ENCODE measurements around the gene OTUB1.
"Not testable (repeated sequence)": the region's sequence is repeated elsewhere in the genome, so short reads cannot be mapped to it uniquely, and the experiment has no call there.

OTUB1 gene, protein sequence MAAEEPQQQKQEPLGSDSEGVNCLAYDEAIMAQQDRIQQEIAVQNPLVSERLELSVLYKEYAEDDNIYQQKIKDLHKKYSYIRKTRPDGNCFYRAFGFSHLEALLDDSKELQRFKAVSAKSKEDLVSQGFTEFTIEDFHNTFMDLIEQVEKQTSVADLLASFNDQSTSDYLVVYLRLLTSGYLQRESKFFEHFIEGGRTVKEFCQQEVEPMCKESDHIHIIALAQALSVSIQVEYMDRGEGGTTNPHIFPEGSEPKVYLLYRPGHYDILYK

DNA sequence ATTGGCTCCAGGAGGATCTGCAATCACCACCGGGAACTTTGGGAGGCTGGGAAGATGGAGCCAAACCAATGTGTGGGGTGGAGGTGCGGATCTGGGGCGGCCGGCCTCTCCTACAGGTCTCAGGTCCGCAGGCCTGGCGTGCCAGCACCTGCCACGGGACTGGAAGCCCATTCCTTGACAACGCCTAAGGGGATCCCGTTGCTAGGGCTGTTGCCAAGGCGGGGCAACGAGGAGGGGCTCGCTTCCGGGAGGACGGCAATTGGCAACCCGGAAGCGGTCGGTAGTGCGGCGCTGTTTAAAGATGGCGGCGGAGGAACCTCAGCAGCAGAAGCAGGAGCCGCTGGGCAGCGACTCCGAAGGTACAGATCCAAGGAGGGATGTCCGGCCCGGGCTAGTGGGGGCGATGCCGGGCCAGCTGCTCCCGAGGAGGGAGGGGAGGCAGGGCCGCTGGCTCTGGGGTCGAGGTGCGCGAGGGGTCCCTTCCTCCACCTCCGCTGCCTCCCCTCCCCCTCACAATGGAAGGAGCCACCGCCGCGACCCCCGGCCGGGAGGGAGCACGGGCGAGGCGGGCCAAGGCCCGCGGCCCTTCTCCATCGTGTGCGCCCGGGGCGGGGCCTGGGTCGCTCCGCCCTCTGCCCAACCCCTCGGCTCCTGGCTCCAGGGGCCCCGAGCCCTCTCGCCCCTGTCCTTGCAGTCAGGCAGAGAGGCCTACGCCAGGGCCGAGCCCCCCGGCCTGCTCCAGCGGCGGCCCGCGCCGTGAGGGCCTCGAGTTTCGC, at the start of gene OTUB1:
Gene OTUB1, plus strand, starts transcription at position 283 of the 776 bp plus-strand sequence. Its CDS starts 19 bp downstream, at position 302.
- DNase-seq, result peak; percentile 91

- no peak for DNase-seq
Measured at GRCh38 chr11:63937713-63938478, 48.3 kb upstream of the OTUB1 start.

DNA sequence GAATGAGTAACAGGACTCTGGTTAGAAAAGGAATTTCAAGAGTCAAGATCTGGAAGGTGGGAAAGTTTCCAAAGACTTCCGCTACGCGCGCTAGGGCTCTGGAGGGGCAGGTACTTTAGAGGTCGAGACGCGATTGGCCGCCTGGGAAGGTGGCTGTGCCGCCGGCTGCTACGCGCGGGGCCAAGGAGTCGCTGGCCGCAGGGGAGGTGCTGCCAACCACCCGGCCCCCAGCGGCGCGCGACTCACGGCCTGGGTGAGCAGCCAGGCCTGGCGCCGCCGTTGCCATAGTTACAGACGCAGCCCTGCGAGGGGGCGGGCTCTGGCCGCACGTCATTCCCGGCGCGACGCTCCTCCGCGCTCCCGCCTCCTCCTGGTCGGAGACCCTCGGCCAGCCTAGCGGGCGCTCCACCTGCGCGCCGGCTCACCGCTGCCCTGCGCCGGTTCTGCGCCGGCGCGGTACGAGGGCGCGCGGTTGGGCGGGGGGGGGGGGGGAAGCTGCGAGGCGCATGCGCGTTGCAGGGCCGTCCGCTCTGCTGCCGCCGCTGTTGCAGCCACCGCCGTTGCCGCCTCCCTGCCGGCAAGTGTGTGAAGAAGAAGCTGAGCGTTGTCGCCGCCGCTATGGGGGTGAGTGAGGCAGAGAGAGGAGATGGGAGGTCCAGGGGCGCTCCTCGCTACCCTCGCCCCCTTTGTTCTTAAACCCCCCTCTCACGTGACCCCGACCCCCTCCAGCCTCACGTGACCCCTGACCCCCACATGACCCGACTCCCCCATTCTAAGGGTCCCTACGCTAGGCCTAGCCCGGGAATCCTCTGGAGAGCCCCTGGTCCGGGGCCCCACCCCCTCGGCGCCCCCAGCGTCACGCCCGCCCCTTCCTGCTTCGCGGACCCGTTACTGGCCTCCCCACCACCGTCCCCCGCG, 47.5 kb upstream of the OTUB1 start, which contains the start of gene NAA40:
Gene NAA40, plus strand, starts transcription at position 524 of the 918 bp plus-strand sequence. Its CDS starts 95 bp downstream, at position 619.
- peak; percentile 98 for DNase-seq

GRCh38 chr11:63939397-63939891, 46.8 kb upstream of the OTUB1 start:
- DNase-seq, result no peak

- no peak for DNase-seq
Measured at GRCh38 chr11:63940786-63941185, 45.5 kb upstream of the OTUB1 start.

GRCh38 chr11:63941901-63942300, 44.3 kb upstream of the OTUB1 start:
- no peak for DNase-seq

GRCh38 chr11:63942803-63943202, 43.4 kb upstream of the OTUB1 start:
- no peak for DNase-seq

- DNase-seq, result no peak
Measured at GRCh38 chr11:63944987-63945386, 41.3 kb upstream of the OTUB1 start.

- peak; percentile 72 for DNase-seq
Measured at GRCh38 chr11:63945477-63946163, 40.6 kb upstream of the OTUB1 start.

- DNase-seq, result no peak
Measured at GRCh38 chr11:63951779-63952536, 34.3 kb upstream of the OTUB1 start.

DNA sequence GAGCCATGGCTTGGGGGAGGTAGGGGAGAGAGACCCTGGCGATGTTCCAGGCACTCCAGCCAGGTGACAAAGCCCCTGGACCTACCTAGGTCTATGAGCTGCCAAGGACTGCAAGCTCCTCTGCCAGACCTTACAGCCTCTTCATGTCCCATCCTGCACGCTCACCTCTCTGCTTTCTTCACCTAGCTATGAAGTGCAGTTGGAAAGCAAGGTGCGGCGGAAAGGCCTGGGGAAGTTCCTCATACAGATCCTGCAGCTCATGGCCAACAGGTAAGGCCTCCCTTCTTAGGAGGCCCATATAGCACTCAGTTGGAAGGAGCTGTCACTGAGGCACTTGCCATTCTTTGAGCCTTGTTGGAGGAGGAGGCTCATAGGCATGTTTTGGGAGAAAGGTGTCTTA, 33.7 kb upstream of the OTUB1 start:
- no peak for DNase-seq

DNA sequence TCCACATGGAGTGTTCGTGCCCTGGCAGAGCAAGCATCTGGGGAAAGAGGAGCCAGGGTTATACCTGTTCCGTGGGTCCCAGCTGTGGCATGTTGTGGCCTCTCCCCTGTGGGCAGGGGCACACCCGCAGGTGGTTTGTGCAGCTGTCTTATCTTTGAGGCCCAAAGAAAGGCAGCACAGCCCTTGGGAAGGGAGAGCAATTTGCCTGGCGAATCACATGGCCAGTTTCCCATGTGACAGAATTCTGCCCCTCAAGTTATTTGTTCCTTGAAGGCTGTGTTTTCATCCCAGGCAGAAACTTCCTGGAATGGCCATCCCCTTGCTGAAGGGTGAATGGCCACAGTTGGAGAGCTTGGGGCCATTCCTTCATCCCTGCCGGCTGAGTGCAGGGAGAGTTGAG, 28.2 kb upstream of the OTUB1 start:
- no peak for DNase-seq

DNA sequence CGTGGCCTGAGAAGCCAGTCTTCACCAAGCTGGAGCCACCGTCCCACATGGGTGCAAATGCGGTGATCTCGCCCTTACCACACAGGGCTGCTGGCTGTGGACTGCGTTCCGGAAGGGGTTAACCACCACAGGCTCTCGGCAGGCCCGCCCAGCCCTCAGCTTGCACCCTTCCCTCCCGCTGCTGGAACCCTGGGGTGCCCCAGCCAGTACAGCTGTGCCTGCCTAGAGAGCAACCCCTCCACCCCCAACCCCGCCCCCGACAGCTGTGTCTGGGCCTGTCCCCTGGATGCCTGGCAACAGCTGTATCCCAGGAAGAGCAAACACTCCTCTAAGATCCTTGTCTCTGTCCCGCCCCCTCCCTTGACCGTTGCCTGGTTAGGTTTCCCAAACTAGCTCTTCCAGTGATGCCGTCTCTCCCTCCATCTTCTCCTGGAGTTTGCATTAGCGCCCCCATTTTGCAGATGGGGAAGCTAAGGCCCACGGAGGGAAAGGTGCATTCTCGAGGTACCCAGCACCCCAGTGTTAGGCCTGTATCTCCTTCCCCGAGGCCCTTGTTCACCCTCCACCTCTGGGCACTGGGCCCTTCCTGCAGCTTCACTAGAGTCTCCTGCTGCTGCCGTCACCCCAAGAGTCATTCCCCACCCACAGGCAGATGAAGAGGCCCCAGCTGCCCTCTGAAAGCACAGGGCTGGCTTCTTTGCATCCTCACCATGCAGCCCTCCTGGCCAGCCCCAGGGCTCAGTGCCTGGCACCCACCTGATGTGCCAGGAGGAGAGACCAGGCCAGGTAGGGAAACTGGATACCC, 24.4 kb upstream of the OTUB1 start:
- no peak for DNase-seq

- not testable (repeated sequence) for DNase-seq
Measured at GRCh38 chr11:63963895-63964294, 22.3 kb upstream of the OTUB1 start.

- no peak for DNase-seq
Measured at GRCh38 chr11:63966444-63966843, 19.8 kb upstream of the OTUB1 start.

- no peak for DNase-seq
Measured at GRCh38 chr11:63969461-63969860, 16.8 kb upstream of the OTUB1 start.

GRCh38 chr11:63970902-63971301, 15.3 kb upstream of the OTUB1 start:
- no peak for DNase-seq

DNA sequence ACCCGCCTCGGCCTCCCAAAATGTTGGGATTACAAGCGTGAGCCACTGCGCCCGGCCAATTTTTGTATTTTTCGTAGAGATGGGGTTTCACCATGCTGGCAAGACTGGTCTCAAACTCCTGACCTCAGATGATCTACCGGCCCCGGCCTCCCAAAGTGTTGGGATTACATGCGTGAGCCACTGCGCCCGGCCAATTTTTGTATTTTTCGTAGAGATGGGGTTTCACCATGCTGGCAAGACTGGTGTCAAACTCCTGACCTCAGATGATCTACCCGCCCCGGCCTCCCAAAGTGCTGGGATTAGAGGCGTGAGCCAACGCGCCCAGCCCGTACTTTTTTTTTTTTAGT, 12.4 kb upstream of the OTUB1 start:
- not testable (repeated sequence) for DNase-seq

DNA sequence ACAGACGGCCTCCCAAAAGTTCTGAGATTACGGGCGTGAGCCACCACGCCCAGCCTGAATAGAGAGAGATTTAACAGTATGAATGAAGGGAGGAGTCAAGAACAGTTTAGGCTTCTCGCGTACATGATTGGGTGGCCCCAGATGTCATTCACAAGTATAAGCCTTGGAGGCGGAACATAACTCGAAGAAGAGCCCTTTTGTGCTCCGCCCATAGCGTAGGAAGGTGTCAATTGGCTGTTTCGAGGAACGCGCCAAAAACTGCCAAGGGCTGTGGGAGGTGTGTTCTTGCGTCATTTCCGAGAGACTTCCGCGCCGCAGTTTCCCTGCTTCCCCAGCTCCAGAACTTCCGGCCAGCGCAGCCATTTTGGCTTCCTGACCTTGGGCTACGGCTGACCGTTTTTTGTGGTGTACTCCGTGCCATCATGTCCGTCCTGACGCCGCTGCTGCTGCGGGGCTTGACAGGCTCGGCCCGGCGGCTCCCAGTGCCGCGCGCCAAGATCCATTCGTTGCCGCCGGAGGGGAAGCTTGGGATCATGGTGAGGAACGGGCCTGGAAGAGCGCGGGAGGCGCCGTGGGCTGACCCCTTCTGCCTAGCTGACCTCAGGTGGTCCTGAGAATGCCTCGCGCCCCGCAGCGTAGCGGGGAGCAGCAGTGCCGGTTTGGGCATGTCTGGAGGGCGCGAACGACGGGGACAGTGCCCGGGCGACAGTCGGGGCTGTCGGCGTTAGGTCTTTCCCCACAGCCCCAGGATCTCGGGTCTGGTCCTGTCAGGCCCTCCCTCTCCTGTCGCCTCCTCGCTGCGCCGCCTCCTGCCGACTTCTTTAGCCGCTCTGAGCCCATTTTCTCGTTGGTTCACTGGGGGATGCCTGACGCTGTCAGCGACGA, 11.7 kb upstream of the OTUB1 start, which contains the start of gene COX8A:
Gene COX8A, plus strand, starts transcription at position 362 of the 885 bp plus-strand sequence. Its CDS starts 61 bp downstream, at position 423.
- DNase-seq, result peak; percentile 100
